ENCODE measurements around the gene LINC01488.

DNA sequence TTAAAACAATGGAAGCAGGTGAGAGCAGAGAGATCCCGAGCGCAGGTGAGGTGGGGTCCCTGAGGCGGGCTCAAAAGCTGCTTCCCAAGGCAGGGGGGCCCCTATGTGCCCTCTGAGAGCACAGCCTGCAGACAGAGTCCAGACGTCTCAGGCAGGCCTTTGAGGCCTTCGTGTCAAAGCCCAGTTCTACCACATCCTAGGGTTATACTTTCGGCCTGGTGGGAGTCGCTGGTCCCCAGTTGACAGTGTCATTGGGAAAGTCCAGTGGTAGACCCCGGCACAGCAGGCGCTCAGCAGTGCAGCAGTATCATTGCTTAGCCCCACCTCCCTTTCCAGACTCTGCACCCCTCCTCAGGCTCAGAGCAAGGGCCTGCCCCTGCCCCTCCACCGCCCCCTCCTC is 9.1 kb downstream of the LINC01488 start:
- TF ChIP-seq NFXL1 (IDR thresholded peaks at IDR 0.05; ENCODE audit: borderline replicate concordance) = no peak
- no peak for TF ChIP-seq NBN (IDR thresholded peaks at IDR 0.05)
- no peak for TF ChIP-seq SRF (IDR thresholded peaks at IDR 0.05; ENCODE audit: low read depth in 2 of 2, low read length in 2 of 2)
- no peak for TF ChIP-seq CEBPB (IDR thresholded peaks at IDR 0.05; ENCODE audit: borderline replicate concordance in 1 of 2, low read depth in 2 of 2, low read length in 2 of 2)
- TF ChIP-seq CTCF (IDR thresholded peaks at IDR 0.05 in 2 of 3, conservative IDR thresholded peaks at IDR 0.05 in 1 of 3; ENCODE audit: control insufficient read depth in 2 of 3, extremely low read depth in 1 of 3, insufficient read depth in 1 of 3, low read depth in 3 of 3, low read length in 3 of 3) = no peak
- TF ChIP-seq SMAD1 (IDR thresholded peaks at IDR 0.05; ENCODE audit: low read depth, partially characterized antibody) = no peak
- no peak for TF ChIP-seq SIN3A (IDR thresholded peaks at IDR 0.05; ENCODE audit: low read depth, low read length)
